Head of caudate nucleus (tissue), 42 donors: ENCODE results near the gene MAPT.
A peak's percentile ranks its signal among the peaks of the same experiment; 100 is the strongest.

Source experiments
- DNase-seq, 42 donors: peaks; one replicate each; pipeline versions ENCODE4 v3.0.0 to v3.0.0-alpha.2; 2020 to 2021; ENCODE audit warnings: mixed read lengths in 7 of 42
- intact Hi-C: fragments of 100-400 bp; cut with DNase I; formaldehyde crosslinking; loops from one replicate; pipeline ENCODE4 v1.15.0; 2022

Gene MAPT

GRCh38 chr17:45894022-45894784 lies at the start of gene MAPT:
Gene MAPT (plus strand): TSS chr17:45894554. CDS start chr17:45962338, 67,784 bp downstream.
- DNase-seq = peak; percentile 80 to 98 (median 94)
- intact Hi-C loops = loop anchor here (2.0 to 5.0 kb wide), 2 partner anchors 42 to 55 kb away; no protein-coding TSS in a partner anchor

DNA sequence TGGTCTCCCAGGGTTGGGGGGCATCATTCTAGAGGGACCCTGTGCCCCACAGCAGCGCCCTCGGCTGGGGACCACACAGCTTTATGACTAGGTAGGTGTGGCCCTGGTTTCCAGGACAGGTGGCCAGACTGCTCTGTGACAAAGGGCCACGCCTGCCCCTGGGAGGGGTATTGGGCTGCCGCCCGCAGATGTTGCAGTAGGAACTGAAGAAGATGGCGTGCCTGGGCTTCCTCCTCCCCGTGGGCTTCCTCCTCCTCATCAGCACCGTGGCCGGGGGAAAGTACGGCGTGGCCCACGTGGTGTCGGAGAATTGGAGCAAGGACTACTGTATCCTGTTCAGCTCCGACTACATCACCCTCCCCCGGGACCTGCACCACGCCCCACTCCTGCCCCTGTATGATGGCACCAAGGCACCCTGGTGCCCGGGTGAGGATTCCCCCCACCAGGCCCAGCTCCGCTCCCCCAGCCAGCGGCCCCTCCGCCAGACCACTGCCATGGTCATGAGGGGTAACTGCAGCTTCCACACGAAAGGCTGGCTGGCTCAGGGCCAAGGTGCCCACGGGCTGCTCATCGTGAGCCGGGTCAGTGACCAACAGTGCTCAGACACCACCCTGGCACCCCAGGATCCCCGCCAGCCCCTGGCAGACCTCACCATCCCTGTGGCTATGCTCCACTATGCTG lies 49.5 kb upstream of the MAPT start, which contains the start of gene SPPL2C:
SPPL2C (plus strand) TSS at position 187 of the 681 bp plus-strand sequence; CDS start at position 213, 26 bp downstream.
- intact Hi-C loops = no loop called here
- no peak for DNase-seq

DNA sequence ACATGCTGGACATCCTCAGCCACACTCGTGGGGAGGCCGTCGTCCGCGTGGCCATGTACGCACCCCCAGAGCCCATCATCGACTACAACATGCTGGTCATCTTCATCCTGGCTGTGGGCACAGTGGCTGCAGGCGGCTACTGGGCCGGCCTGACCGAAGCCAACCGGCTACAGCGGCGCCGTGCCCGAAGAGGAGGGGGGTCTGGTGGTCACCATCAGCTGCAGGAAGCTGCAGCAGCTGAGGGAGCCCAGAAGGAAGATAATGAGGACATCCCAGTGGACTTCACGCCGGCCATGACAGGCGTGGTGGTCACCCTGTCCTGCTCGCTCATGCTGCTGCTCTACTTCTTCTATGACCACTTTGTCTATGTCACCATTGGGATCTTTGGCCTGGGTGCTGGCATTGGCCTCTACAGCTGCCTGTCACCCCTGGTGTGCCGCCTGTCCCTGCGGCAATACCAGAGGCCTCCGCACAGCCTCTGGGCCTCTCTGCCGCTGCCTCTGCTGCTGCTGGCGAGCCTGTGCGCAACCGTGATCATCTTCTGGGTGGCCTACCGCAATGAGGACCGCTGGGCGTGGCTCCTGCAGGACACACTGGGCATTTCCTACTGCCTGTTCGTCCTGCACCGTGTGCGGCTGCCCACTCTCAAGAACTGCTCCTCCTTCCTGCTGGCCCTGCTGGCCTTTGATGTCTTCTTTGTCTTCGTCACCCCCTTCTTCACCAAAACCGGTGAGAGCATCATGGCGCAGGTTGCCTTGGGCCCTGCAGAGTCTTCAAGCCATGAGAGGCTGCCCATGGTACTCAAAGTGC lies 48.8 kb upstream of the MAPT start:
- intact Hi-C loops = no loop called here

DNA sequence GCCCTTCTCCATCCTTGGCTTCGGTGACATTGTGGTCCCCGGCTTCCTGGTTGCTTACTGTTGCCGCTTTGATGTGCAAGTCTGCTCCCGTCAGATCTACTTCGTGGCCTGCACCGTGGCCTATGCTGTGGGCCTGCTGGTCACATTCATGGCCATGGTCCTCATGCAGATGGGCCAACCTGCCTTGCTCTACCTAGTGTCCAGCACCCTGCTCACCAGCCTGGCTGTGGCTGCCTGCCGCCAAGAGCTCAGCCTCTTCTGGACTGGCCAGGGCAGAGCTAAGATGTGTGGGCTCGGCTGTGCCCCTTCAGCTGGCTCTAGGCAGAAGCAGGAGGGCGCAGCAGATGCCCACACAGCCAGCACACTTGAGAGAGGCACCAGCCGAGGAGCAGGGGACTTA lies 48.1 kb upstream of the MAPT start:
- intact Hi-C loops = no loop called here

More for the DNA sequence above, 48.8 kb upstream of the MAPT start:
- DNase-seq = no peak

DNA sequence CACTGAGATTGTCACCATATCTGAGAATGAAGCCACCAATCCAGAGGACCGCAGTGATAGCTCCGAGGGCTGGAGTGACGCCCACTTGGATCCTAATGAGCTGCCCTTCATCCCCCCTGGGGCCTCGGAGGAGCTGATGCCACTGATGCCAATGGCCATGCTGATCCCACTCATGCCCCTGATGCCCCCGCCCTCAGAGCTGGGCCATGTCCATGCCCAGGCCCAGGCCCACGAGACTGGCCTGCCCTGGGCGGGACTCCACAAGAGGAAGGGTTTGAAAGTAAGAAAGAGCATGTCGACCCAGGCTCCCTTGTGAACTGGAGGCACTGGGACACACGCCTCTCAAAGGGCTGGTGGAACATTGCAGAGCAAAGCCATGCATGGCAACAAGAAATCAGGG lies 47.7 kb upstream of the MAPT start:
- DNase-seq = no peak

More for the DNA sequence above, 48.1 kb upstream of the MAPT start:
- DNase-seq = no peak

GRCh38 chr17:45847101-45847500 lies 47.3 kb upstream of the MAPT start:
- DNase-seq = no peak
- intact Hi-C loops = no loop called here

More for the DNA sequence above, 47.7 kb upstream of the MAPT start:
- intact Hi-C loops = no loop called here

GRCh38 chr17:45847747-45848146 lies 46.6 kb upstream of the MAPT start:
- DNase-seq = no peak
- intact Hi-C loops = no loop called here

DNA sequence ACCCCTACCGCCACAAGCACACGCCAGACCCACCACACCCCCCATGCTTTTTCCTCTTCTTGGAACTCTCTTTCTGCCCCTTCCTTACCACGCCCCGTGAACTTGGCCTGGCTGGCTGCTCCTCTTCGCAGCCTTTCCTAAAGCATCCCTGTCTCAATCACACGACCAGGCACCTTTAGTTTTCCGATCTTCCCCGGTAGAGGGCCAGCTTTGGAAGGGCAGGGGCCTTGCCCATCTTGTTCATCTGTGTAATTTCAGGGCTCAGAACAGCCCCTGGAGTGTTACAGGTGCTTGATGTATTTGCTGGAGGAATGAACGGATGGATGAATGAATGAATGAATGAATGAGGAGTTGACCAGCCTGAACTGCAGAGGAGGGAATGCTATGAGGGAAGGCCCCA lies 45.9 kb upstream of the MAPT start:
- intact Hi-C loops = no loop called here
- DNase-seq = no peak

GRCh38 chr17:45848868-45849535 lies 45.4 kb upstream of the MAPT start:
- DNase-seq = peak; percentile 58 to 93 (median 84)
- intact Hi-C loops = no loop called here

- intact Hi-C loops = no loop called here
- no peak for DNase-seq
Measured at GRCh38 chr17:45849536-45849990, 44.8 kb upstream of the MAPT start.

DNA sequence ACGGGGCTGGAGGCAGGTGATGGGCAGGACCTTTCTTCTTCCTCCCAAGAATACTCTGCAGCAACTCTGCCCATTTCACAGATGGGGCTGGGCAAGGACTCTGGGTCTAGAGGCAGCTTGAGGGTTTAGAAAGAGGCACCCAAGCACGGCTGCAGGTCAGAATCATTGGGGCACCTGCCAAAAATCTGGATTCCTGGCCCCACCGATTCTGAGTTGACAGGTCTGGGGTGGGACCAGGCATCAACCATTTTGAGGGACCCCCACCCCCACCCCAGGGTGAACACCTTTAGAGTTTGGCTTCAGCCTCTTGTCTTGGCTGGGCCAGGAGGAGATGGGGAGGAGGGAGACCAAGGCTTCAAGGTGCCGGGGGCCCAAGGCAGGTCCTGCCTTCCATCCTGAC lies 44.3 kb upstream of the MAPT start:
- intact Hi-C loops = loop anchor here (5.0 kb wide), 1 partner anchor 42 kb away; the partner anchor contains the start of gene MAPT
- no peak for DNase-seq

- intact Hi-C loops = loop anchor here (5.0 kb wide), 1 partner anchor 42 kb away; the partner anchor contains the start of gene MAPT
- no peak for DNase-seq
Measured at GRCh38 chr17:45850468-45850867, 43.9 kb upstream of the MAPT start.

- intact Hi-C loops = loop anchor here (5.0 kb wide), 1 partner anchor 41 kb away; the partner anchor contains the start of gene MAPT
Measured at GRCh38 chr17:45851022-45851421, 43.3 kb upstream of the MAPT start.

DNA sequence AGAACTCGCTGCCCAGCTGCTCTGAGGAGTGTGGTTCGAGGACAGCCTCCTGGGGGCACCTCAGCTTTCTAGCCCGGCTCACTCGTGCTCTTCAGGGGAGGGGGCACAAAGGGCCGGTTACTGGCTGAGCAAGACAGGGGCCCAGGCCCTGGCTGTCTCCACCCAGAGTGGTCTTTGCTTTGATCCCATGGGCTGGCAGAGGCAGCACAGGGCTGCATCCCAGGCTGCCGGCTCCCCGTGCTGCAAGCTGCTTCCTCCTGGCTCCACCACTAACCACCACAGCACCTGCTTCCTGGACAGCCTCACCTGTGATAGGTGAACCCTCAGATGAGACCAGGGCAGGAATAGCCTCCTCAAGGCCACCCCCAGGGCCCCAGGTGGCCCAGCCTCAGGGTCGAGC lies 42.9 kb upstream of the MAPT start:
- intact Hi-C loops = loop anchor here (5.0 kb wide), 1 partner anchor 41 kb away; the partner anchor contains the start of gene MAPT
- no peak for DNase-seq

More at GRCh38 chr17:45851022-45851421, 43.3 kb upstream of the MAPT start:
- DNase-seq = no peak

DNA sequence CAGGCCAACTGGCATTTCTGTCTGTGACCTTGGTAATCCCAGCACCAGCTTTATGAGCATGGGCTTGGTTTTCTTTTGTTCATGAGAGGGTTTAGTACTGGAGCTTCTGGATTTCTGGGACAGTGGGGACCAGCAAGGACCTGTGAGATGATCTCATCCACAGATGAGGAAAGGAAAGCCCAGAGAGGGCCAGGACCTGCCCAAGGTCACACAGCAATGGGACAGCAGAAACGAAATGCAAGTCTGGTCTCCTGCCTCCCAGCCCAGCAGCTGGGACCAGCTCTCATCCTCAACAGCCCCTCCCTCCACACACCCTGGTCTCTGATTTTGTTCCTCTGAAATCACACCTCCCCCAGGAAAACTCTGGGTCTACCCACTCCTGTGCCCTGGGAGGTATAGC lies 42.5 kb upstream of the MAPT start:
- DNase-seq = no peak
- intact Hi-C loops = loop anchor here (5.0 kb wide), 1 partner anchor 40 kb away; the partner anchor contains the start of gene MAPT

- DNase-seq = peak in 41 of 42 donors; percentile 52 to 93 (median 79)
- intact Hi-C loops = loop anchor here (5.0 kb wide), 1 partner anchor 40 kb away; the partner anchor contains the start of gene MAPT
Measured at GRCh38 chr17:45852535-45853297, 41.6 kb upstream of the MAPT start.

DNA sequence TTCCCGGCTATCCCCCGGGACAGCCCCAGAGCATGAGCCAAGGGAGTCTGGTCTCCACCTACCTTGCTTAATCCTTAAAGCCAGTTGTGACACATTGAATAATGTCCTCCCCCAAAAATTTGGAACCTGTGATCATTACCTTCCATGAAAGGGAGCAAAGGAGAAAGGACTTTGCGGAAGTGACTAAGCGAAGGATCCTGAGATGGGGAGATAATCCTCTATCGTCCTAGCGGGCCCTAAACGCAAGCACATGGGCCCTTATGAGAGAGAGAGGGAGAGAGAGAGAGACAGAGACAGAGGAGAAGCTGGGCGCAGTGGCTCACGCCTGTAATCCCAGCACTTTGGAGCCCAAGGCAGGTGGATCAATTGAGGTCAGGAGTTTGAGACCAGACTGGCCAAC lies 40.1 kb upstream of the MAPT start:
- DNase-seq = no peak
- intact Hi-C loops = loop anchor here (5.0 kb wide), 1 partner anchor 38 kb away; the partner anchor contains the start of gene MAPT
